GM23338 (cell line): ENCODE data around the gene C19orf18. TPM values are rescaled to one million over a fixed set of nuclear protein-coding genes. Genes with fewer than 3 reads are reported as not detected.
A peak's percentile ranks its signal among the peaks of the same experiment; 100 is the strongest.

Experiments used
- ATAC-seq: fragments of 200-7000 bp; cut with Tn5 transposase; 3 replicates; pipeline ENCODE4 v1.9.1; 2020
- DNase-seq: peaks from one replicate; pipeline ENCODE4 v3.0.0-alpha.2; 2015; ENCODE audit warnings: low spot score
- H2AFZ ChIP-seq: fragments of 200-600 bp; sonication (generic); 2 replicates; pipeline ENCODE4 v1.8.0; 2016; ENCODE audit warnings: antibody characterized with exemption, mild to moderate bottlenecking, moderate library complexity
- H3F3A ChIP-seq: fragments of 200-600 bp; sonication (generic); replicated peaks from 2 replicates; pipeline ENCODE4 v1.8.0; 2017; ENCODE audit warnings: antibody characterized with exemption, mixed run types, low read depth
- H3K27ac ChIP-seq: fragments of 200-600 bp; sonication (generic); 2 replicates; pipeline ENCODE4 v1.6.1; 2016; ENCODE audit warnings: low read depth
- H3K27me3 ChIP-seq: fragments of 200-600 bp; sonication (generic); 2 replicates; pipeline ENCODE4 v1.8.0; 2016; ENCODE audit warnings: mild to moderate bottlenecking, mixed run types, moderate library complexity; ENCODE audit not compliant: insufficient read depth
- H3K36me3 ChIP-seq: fragments of 200-600 bp; sonication (generic); 2 replicates; pipeline ENCODE4 v1.8.0; 2016; ENCODE audit warnings: mild to moderate bottlenecking; ENCODE audit not compliant: insufficient read depth
- H3K4me1 ChIP-seq: fragments of 200-600 bp; sonication (generic); 2 replicates; pipeline ENCODE4 v1.8.0; 2016; ENCODE audit warnings: mild to moderate bottlenecking, moderate library complexity; ENCODE audit not compliant: insufficient read depth
- H3K4me2 ChIP-seq: fragments of 200-600 bp; sonication (generic); 2 replicates; pipeline ENCODE4 v1.7.1; 2017; ENCODE audit warnings: mixed run types
- H3K4me3 ChIP-seq: fragments of 200-600 bp; sonication (generic); 2 replicates; pipeline ENCODE4 v1.6.1; 2016; ENCODE audit warnings: mixed run types
- H3K79me2 ChIP-seq: fragments of 200-600 bp; sonication (generic); replicated peaks from 2 replicates; pipeline ENCODE4 v1.8.0; 2017; ENCODE audit warnings: mild to moderate bottlenecking; ENCODE audit not compliant: insufficient read depth
- H3K9me2 ChIP-seq: fragments of 200-600 bp; sonication (generic); 2 replicates; pipeline ENCODE4 v1.8.0; 2017; ENCODE audit not compliant: insufficient read depth
- H4K20me1 ChIP-seq: fragments of 200-600 bp; sonication (generic); replicated peaks from 2 replicates; pipeline ENCODE4 v1.8.0; 2017; ENCODE audit warnings: mild to moderate bottlenecking; ENCODE audit not compliant: insufficient read depth
- H3K27ac Mint-ChIP-seq: 2 replicates; pipeline ENCODE4 v1.8.0; 2020; ENCODE audit warnings: inconsistent platforms, mild to moderate bottlenecking, moderate library complexity, mixed read lengths
- H3K27me3 Mint-ChIP-seq: 3 replicates; pipeline ENCODE4 v1.8.0; 2022; ENCODE audit warnings: low read depth, mild to moderate bottlenecking, moderate library complexity, mixed read lengths, inconsistent platforms; ENCODE audit not compliant: insufficient read depth, poor library complexity
- H3K36me3 Mint-ChIP-seq: 3 replicates; pipeline ENCODE4 v1.8.0; 2021; ENCODE audit warnings: low read depth, mild to moderate bottlenecking, inconsistent platforms, moderate library complexity, mixed read lengths
- H3K4me1 Mint-ChIP-seq: 3 replicates; pipeline ENCODE4 v1.8.0; 2020; ENCODE audit warnings: mild to moderate bottlenecking, inconsistent platforms, mixed read lengths
- H3K4me3 Mint-ChIP-seq: 3 replicates; pipeline ENCODE4 v1.8.0; 2021; ENCODE audit warnings: moderate library complexity, mild to moderate bottlenecking, inconsistent platforms, mixed read lengths
- H3K9me3 Mint-ChIP-seq: 3 replicates; pipeline ENCODE4 v1.8.0; 2020; ENCODE audit warnings: moderate library complexity, mild to moderate bottlenecking, inconsistent platforms, mixed read lengths
- CREB1 ChIP-seq: fragments of 250-450 bp; sonication (Bioruptor Pico); IDR thresholded peaks from 2 replicates; pipeline ENCODE4 v1.5.0; 2020; ENCODE audit warnings: low read depth, mild to moderate bottlenecking, moderate library complexity
- JUNB ChIP-seq: IDR thresholded peaks from one replicate; pipeline ENCODE4 v1.6.1; 2016; ENCODE audit warnings: antibody characterized with exemption; ENCODE audit not compliant: unreplicated experiment
- ZNF331 ChIP-seq: fragments of 250-450 bp; sonication (Bioruptor Pico); IDR thresholded peaks from 2 replicates; pipeline ENCODE4 v1.5.0; 2020; ENCODE audit warnings: low read depth, mild to moderate bottlenecking, moderate library complexity
- polyA plus RNA-seq: library from polyadenylated mRNA; unstranded; fragments of >200 nt; fragmentation: Nextera tagmentation; extraction: Ambion mirVana; gene quantifications from 2 replicates; pipeline ENCODE4 v1.2.1, GENCODE V29; 2016
- total RNA-seq: library from RNA; depleted of rRNA; stranded (reverse); fragments of >200 nt; shearing (Covaris generic); gene quantifications from 2 replicates; pipeline ENCODE4 v1.2.3, GENCODE V29; 2014
- TF ChIP-seq, protein P1 (sequence below): fragments of 250-450 bp; sonication (Bioruptor Pico); IDR thresholded peaks from 2 replicates; pipeline ENCODE4 v1.5.0; 2020; ENCODE audit warnings: mild to moderate bottlenecking, moderate library complexity
- TF ChIP-seq, protein P2 (sequence below): IDR thresholded peaks from 2 replicates; pipeline ENCODE4 v1.6.1; 2016; ENCODE audit warnings: antibody characterized with exemption

C19orf18 gene
- total and polyA plus RNA-seq, 2 experiments from 2014 or later = 1.0 TPM; not detected in 1

- Histone ChIP-seq H3K36me3 (peaks cover 14% of the 10 kb centered on the region), H3K27ac (no peak overlapping the region), H3K4me3 (peak overlapping the region; percentile 50), H3K79me2 (peaks cover 13% of the 10 kb centered on the region), H3K27me3 (no peaks in the 10 kb centered on the region), H2AFZ (no peak overlapping the region), H3F3A (peaks cover 12% of the 10 kb centered on the region), H3K9me2 (peaks cover 3% of the 10 kb centered on the region; the same call in 1 of the 2 replicates), H4K20me1 (no peaks in the 10 kb centered on the region; the same call in 1 of the 2 replicates), H3K4me2 (peak overlapping the region; percentile 72), H3K4me1 (no peaks in the 10 kb centered on the region)
- Mint-ChIP-seq H3K9me3 (peaks cover 88% of the 10 kb centered on the region), H3K36me3 (peaks cover 78% of the 10 kb centered on the region), H3K4me3 (peak overlapping the region; percentile 66), H3K4me1 (no peaks in the 10 kb centered on the region; the same call in 2 of the 3 replicates), H3K27ac (peak overlapping the region; percentile 83), H3K27me3 (peaks cover 15% of the 10 kb centered on the region)
- DNase-seq (peak; percentile 90), ATAC-seq (peak; percentile 95)
- TF ChIP-seq, protein P1, sequence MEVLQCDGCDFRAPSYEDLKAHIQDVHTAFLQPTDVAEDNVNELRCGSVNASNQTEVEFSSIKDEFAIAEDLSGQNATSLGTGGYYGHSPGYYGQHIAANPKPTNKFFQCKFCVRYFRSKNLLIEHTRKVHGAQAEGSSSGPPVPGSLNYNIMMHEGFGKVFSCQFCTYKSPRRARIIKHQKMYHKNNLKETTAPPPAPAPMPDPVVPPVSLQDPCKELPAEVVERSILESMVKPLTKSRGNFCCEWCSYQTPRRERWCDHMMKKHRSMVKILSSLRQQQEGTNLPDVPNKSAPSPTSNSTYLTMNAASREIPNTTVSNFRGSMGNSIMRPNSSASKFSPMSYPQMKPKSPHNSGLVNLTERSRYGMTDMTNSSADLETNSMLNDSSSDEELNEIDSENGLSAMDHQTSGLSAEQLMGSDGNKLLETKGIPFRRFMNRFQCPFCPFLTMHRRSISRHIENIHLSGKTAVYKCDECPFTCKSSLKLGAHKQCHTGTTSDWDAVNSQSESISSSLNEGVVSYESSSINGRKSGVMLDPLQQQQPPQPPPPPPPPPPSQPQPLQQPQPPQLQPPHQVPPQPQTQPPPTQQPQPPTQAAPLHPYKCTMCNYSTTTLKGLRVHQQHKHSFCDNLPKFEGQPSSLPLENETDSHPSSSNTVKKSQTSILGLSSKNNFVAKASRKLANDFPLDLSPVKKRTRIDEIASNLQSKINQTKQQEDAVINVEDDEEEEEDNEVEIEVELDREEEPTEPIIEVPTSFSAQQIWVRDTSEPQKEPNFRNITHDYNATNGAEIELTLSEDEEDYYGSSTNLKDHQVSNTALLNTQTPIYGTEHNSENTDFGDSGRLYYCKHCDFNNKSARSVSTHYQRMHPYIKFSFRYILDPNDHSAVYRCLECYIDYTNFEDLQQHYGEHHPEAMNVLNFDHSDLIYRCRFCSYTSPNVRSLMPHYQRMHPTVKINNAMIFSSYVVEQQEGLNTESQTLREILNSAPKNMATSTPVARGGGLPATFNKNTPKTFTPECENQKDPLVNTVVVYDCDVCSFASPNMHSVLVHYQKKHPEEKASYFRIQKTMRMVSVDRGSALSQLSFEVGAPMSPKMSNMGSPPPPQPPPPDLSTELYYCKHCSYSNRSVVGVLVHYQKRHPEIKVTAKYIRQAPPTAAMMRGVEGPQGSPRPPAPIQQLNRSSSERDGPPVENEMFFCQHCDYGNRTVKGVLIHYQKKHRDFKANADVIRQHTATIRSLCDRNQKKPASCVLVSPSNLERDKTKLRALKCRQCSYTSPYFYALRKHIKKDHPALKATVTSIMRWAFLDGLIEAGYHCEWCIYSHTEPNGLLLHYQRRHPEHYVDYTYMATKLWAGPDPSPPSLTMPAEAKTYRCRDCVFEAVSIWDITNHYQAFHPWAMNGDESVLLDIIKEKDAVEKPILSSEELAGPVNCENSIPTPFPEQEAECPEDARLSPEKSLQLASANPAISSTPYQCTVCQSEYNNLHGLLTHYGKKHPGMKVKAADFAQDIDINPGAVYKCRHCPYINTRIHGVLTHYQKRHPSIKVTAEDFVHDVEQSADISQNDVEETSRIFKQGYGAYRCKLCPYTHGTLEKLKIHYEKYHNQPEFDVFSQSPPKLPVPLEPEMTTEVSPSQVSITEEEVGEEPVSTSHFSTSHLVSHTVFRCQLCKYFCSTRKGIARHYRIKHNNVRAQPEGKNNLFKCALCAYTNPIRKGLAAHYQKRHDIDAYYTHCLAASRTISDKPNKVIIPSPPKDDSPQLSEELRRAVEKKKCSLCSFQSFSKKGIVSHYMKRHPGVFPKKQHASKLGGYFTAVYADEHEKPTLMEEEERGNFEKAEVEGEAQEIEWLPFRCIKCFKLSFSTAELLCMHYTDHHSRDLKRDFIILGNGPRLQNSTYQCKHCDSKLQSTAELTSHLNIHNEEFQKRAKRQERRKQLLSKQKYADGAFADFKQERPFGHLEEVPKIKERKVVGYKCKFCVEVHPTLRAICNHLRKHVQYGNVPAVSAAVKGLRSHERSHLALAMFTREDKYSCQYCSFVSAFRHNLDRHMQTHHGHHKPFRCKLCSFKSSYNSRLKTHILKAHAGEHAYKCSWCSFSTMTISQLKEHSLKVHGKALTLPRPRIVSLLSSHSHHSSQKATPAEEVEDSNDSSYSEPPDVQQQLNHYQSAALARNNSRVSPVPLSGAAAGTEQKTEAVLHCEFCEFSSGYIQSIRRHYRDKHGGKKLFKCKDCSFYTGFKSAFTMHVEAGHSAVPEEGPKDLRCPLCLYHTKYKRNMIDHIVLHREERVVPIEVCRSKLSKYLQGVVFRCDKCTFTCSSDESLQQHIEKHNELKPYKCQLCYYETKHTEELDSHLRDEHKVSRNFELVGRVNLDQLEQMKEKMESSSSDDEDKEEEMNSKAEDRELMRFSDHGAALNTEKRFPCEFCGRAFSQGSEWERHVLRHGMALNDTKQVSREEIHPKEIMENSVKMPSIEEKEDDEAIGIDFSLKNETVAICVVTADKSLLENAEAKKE (CRISPR knock-in tag) = no peak
- no peak for TF ChIP-seq ZNF331
- TF ChIP-seq JUNB = no peak
- peak; percentile 90 for TF ChIP-seq CREB1 (CRISPR knock-in tag)
- TF ChIP-seq, protein P2, sequence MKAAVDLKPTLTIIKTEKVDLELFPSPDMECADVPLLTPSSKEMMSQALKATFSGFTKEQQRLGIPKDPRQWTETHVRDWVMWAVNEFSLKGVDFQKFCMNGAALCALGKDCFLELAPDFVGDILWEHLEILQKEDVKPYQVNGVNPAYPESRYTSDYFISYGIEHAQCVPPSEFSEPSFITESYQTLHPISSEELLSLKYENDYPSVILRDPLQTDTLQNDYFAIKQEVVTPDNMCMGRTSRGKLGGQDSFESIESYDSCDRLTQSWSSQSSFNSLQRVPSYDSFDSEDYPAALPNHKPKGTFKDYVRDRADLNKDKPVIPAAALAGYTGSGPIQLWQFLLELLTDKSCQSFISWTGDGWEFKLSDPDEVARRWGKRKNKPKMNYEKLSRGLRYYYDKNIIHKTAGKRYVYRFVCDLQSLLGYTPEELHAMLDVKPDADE = no peak
Observed at GRCh38 chr19:58009666-58010301, 35.5 kb upstream of the C19orf18 start.
